HS-5 (cell line): ENCODE measurements around the gene KRTAP10-2.
"Not testable (repeated sequence)": the region's sequence is repeated elsewhere in the genome, so short reads cannot be mapped to it uniquely, and the experiment has no call there.

ENCODE experiments used
- DNase-seq: peaks from one replicate; pipeline ENCODE4 v3.0.0-alpha.2; 2012; ENCODE audit warnings: low read depth

KRTAP10-2 gene, protein sequence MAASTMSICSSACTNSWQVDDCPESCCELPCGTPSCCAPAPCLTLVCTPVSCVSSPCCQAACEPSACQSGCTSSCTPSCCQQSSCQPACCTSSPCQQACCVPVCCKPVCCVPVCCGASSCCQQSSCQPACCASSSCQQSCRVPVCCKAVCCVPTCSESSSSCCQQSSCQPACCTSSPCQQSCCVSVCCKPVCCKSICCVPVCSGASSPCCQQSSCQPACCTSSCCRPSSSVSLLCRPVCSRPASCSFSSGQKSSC

DNA sequence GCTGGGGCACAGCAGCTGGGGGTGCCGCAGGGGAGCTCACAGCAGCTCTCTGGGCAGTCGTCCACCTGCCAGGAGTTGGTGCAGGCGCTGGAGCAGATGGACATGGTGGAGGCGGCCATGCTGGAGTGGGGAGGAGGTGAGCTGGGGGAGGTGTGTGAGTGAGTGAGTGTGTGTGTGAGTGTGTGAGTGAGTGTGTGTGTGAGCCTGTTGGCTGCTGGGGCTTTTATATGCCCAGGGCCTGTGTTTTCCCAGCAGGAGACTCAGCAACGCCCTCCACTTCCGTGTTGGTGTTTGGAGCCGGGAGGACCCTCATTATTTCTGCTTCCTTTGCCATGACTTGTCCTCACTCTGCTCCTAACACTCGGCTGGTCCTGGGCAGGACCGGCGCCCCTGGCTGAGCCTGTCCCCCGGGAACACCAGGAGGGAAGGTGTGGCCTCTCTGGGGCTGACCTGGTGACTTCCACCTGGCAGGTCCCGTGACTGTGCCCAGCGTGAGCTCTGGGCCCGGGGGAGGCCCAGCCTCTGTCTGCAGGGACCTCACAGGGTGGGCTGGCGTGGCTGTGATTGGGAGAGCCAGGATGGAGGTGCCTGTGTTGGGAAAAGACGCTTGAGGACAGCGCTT is at the start of gene KRTAP10-2:
KRTAP10-2 (minus strand) TSS at position 166 of the 622 bp plus-strand sequence; CDS start at position 119, 47 bp downstream.
- DNase-seq = no peak

DNA sequence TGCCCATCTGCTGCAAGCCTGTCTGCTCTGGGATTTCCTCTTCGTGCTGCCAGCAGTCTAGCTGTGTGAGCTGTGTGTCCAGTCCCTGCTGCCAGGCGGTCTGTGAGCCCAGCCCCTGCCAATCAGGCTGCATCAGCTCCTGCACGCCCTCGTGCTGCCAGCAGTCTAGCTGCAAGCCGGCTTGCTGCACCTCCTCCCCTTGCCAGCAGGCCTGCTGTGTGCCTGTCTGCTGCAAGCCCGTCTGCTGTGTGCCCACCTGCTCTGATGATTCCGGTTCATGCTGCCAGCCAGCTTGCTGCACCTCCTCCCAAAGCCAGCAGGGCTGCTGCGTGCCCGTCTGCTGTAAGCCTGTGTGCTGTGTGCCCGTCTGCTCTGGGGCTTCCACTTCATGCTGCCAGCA is 49.8 kb upstream of the KRTAP10-2 start:
- DNase-seq = not testable (repeated sequence)

DNA sequence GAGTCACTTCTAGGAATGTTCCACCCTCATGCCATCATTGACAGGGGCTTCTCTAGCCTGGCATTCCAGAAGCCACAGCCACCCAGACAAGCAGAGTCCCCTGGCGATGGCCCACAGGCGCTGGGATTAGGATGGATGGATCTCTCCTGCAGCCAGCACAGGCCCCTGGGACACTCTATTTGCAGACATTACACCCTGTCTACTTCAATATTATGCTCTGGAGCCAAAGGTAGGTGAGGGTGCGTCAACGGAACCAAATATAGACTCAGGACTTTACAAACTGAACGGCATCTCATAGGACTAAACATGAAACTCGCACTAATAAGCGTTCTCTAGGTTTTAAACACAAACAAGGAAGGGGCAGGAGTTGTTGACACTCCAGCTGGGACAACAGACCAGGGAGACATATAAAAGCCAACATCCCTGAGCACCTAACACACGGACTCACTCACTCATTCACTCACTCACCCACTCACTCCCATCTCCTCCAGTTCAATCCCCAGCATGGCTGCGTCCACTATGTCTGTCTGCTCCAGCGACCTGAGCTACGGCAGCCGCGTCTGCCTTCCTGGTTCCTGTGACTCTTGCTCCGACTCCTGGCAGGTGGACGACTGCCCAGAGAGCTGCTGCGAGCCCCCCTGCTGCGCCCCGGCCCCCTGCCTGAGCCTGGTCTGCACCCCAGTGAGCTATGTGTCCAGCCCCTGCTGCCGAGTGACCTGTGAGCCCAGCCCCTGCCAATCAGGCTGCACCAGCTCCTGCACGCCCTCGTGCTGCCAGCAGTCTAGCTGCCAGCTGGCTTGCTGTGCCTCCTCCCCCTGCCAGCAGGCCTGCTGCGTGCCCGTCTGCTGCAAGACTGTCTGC is 49.0 kb upstream of the KRTAP10-2 start, which contains the start of gene KRTAP10-7:
KRTAP10-7 (plus strand) TSS at position 480 of the 861 bp plus-strand sequence; CDS start at position 505, 25 bp downstream.
- not testable (repeated sequence) for DNase-seq

DNA sequence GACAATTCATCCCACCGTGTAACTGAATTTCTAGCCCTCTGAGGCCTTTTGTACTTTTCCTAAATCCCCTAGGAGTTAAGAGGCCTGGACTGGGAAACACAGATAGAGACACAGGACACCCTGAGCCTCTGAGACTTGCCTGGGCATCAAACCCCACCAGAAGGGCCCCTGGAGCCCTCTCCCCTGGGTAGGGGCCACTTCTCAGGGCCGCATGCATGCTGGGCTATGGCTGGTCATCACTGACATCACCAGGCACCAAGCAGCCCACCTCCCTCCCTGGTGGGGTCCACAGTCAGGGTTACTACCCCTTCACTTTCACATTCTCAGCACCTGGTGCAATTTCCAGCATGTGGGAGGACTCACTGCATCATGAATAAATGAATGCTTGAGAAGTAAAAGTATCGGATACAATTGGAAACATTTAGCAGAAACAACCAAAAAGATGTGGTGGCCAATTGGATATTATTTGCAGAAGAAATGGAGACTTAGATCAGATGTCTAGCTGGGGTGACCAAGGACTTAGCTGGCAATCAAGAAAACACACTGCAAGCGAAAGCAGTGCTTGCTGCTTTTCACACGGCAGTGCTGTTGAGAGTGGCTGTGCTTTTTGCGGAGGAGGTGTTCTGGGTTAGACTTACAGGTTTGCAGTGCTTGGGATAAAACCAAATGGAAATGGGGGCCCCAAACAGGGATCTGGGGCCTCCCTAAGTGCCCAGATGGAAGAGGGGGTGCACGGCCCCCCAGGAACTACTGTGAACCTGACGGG is 48.1 kb upstream of the KRTAP10-2 start:
- DNase-seq = no peak

DNA sequence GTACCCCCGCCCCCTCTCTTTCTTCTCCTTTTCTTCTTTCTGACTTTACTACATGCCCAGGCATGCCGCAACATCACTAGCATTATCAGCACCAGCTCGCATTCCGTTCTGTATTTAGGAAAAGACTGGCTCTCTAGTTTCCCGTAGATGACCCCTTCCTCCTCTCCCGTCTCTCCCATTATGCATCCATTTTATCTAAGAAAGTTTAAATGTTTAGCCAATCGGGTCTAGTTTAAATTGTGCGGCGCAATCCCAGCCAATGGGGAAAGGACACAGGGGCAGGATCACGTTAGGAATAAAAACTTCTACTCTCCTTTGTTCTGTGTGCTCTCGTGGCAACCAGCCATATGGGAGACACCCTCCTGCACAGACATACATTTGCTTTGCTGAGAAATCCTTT is 46.8 kb upstream of the KRTAP10-2 start:
- no peak for DNase-seq

DNA sequence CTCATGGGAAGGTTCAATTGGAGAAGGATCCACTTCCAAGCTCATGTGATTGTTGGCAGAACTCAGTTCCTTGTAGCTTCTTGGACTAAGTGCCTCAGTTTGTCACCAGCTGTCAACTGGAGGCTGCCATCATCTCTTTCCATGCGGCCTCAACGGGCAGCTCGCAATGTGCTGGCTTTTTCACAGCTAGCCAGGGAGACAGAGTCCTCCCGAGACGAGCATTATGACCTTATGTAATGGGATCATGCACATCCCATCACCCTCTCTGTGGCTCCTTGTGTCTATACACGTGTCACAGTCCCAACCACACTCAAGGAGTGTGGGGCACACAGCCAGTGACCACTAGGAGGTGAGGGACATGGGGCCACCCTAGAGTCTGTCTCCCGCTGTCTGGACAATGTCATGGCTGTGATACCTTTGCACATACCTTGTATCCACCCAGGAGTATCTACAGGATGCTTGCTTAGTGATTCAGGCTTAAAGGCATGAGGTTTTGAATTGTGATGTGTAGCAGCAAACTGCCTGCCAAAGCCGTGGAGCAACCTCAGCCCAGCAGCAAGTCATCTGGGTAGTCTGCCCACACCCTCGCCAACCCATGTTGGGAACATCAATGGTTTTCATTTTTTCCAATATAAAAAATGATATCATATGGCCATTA is 44.9 kb upstream of the KRTAP10-2 start:
- no peak for DNase-seq

DNA sequence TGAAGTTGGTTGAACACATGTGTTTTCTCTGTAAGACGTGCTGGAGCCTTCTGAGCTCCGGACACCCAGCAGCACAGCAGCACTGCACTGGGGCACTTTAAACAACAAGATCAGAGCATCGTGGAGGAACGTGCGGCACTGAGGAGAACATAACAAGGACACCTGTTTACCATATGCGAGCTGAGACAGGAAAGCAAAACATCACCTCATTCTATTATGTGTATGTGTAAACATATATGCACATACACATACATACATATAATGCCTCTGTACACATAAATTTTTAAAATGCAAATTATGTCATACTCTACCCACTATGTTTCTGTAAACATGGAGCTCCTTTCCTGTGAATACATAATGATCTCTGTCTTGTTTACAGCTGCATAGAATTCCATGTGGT is 44.2 kb upstream of the KRTAP10-2 start:
- no peak for DNase-seq

DNA sequence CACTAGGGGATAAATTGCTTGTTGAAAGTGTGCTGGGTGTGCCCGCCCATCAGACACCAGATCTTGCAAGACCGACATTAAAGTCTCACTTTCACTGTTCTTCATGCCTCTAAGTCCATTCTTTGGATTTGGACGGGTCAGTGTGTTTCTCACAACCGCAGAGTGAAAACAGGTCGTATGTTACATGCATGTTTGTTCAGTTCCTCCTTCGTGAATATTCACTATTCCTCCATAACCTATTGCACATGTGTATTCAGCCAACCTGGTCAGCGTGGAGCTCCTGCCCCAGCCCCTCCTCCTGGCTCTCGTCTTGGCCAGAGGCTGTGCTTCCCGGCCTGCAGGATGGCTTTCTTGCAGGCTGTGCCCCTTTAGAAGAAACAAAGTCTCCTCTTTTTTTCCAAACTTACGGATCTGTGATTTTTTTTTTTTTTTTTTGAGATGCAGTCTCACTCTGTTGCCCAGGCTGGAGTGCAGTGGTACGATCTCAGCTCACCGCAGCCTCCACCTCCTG is 43.2 kb upstream of the KRTAP10-2 start:
- no peak for DNase-seq

DNA sequence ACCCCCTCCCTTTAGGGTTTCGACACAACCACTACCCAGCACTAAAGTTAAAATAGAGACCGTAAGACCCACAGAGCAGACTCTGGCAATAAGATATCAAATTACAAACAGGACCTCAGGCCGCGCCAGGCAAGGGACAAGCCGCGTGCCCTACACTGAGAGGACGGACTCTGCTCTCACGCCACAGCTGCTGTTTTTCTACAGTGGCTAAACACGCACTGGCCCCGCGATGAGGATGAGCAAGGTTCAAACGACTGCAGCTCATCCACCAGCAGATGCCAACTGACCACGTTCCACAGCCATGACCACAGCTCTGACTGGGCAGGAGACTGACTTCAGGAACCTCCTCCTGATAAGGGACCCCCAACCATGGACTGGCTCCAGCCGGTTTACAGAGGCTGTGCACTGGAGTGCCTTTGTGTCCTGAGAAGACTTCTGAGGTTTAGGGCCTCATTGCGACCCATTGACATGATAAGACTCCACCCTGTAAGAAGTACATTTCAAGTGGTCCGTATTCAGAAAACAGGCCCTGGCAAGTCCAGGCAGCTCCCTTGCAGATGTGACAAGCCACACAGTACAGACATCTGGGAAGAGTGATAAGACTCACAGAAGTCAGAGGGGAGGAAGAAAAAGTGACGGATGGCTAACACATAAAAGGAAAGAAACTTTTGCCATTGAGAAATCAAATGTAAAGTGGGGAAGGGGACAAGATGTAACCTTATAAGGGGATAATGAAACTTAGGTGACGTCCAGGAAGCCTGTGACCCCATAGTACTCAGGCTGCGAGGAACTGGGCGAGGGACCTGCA is 42.5 kb upstream of the KRTAP10-2 start:
- no peak for DNase-seq

DNA sequence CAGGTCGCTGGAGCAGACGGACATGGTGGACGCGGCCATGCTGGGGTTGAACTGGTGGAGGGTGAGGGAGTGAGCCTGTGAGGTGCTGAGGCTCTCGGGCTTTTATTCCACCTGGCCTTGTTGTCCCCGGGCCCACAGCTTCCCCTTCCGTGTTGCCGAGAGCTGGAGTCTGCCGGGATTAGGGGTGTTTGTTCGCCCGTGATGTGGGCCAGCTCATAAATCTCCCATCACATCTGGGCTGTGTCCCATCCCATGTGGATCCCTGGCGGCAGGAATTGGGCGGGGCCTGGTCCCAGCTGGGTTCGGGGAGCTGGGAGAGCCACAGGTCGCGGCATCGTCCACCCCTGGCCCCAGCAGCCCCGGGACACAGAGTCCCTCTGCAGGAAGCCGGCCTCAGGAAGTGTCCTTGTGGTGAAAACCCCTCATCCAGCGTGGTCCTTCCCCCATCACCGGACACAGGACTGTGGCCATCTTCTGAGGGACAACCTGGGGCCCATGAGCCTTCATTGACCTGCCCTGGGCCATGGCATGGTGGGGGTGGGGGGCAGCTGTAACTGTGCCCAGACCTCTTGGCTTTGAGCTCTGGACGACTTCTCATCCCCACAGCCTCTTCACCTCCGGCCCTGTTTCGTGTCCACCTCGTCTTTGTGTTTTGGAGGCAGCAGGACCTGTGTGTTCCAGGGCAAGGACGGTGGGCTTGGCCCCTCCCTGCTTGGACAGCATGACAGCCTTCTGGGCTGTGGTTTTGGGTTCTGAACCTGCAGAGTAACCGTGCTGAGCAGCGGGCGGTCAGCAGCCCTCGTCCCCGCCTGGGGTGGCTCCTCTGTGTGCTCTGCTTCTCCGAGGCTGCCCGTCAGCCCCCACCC is 41.4 kb upstream of the KRTAP10-2 start, which contains the start of gene KRTAP10-6:
KRTAP10-6 (minus strand) TSS at position 60 of the 866 bp plus-strand sequence; CDS start at position 39, 21 bp downstream.
- DNase-seq = no peak

DNA sequence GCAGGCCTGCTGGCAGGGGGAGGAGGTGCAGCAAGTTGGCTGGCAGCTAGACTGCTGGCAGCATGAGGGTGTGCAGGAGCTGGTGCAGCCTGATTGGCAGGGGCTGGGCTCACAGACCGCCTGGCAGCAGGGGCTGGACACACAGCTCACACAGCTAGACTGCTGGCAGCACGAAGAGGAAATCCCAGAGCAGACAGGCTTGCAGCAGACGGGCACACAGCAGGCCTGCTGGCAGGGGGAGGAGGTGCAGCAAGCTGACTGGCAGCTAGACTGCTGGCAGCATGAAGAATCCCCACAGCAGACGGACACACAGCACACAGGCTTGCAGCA is 40.5 kb upstream of the KRTAP10-2 start:
- DNase-seq = not testable (repeated sequence)

DNA sequence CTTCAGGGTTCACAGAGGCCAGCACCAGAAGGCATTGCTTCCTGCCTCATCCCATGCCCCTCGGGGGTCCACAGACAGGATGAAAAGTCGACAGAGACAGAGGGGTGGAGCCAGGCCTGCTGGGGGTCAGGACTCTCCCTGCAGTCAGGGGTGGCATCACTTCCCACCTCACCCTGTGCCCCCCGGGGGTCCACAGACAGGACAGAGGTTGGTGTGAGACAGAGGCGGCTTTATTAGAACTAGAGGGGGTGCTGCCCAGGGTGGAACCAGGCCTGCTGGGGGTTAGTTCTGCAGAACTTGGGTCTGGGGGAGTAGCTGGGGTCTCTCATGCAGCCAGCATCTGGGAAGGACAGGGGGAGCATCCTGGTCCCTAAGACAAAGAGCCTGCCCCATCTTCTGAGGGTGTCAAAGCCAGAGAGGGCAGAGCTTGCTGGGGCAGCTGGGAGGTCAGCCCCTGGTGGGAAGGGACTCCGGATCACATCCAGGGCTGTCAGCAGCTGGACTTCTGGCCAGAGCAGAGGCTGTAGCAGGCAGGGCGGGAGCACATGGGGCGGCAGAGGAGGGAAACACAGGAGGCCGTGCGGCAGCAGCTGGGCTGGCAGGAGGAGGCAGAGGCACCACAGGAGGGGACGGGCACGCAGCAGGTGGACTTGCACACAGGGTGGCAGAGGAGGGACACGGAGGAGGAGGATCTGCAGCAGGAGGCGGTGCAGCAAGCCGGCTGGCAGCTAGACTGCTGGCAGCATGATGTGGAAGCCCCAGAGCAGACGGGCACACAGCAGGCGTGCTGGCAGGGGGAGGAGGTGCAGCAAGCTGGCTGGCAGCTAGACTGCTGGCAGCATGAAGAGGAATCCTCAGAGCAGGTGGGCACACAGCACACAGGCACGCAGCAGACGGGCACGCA is 39.8 kb upstream of the KRTAP10-2 start:
- DNase-seq = not testable (repeated sequence)

DNA sequence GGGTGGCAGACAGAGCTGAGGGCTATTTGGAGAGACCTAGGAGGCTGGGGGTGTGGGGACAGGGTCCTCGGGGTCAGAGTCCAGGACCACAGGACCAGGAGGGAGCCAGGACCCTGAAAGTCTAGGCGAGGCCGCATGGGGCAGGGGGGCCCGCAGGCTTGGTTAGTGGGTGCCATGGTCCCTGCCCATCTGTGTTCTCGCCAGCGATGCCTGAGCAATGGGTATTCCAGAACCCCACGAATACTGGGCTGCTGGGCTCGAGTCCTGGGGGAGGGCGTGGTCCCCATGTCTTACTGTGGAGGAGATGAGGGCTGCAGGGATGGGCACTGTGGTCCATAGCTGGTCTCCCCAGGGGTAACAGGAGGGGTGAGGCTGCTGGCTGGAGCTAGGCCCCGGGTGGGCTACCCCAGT is 39.0 kb upstream of the KRTAP10-2 start:
- no peak for DNase-seq

DNA sequence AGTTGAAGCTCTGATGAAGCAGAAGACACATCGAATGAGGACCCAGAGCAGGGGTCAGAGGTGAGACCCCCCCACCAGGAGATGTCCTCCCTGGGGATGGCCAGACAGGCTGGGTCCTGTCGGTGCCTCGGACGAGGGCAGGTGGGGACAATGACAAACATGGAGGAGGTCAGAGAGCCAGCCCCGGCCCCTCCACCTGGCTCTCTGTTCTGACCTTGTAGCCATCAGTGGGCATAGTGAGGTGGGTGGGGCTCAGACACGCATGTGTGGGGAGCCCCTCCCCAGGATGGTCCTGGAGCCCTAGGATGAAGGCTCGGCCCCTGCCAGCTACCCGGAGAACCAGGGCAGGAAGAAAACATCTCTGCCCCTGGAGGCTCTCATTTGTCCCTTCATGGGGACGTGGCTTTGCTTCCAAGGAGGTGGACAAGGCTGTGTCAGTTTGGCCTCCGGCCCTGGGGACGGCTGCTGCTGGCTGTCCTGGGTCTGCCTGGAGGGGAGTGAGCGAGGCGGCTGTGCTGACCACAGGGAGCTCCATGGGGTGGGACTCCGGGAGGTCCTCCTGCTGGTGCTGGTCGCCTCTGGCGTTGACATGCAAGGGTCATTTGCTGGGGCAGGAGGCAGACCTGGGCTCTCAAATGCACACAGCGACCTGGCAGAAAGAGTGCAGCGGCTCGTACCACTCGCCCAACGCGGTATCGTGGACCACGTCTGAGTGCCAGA is 38.4 kb upstream of the KRTAP10-2 start:
- no peak for DNase-seq

DNA sequence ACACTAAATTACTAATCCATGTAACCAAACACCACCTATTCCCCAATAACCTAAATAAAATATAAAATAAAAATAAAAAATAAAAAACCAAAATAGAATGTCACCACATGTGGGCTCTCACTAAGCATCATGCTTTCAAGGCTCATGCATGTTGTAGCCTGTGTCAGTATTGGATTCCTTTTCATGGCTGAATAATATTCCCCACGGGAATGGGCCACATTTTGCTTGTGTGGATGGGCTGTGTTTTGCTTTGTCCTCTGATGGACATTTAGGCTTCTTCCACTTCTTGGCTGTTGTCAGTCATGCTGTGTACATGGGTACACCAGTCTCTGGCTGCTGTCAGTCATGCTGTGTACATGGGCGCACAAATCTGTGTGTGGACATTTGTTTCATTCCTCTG is 37.8 kb upstream of the KRTAP10-2 start:
- DNase-seq = no peak

DNA sequence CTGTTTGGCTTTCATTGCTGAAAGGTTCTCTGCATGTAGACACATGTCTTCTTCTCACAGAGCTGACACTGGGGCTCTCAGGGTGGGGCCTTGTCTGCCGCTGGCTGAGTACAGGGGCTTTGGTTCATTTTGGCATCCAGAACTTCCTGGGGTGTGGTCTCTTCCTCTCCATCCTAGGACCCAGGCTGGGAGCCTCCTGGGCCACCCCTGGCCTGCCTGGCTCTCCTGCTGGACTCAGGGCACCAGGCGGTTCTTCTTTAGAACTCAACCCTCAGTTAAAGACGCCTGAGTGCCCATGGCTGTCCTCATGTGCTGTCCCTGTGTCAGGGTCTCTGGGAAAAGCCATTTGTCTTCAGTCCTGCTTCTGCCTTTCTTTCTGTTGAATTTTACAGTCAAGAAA is 34.6 kb upstream of the KRTAP10-2 start:
- DNase-seq = no peak

DNA sequence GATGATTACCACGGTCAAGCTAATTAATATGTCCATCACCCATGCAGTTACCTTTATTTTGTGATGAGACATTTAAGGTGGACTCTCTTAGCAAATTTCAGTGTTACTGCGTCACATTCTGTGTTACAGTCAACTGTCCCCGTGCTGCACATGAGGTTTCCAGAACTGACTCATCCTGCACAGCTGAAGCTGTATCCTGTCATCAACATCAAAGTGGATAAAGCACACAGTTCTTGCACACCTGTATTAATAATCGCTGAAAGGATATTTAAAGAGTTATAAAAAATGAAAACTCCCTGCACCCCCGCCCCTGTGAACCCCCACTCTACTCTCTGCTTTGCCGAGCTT is 32.5 kb upstream of the KRTAP10-2 start:
- no peak for DNase-seq
